ENCODE data around the gene FUT8.
"Not testable (repeated sequence)": the region's sequence is repeated elsewhere in the genome, so short reads cannot be mapped to it uniquely, and the experiment has no call there.

Gene FUT8

GRCh38 chr14:65419593-65420252 is 7.2 kb downstream of the FUT8 start:
- DNase-seq (ENCODE audit: low spot score): no peak

GRCh38 chr14:65421201-65421981 is 8.9 kb downstream of the FUT8 start:
- peak; percentile 19 for DNase-seq (ENCODE audit: low spot score)

- DNase-seq (ENCODE audit: low spot score): no peak
Observed at GRCh38 chr14:65422088-65422834, 9.7 kb downstream of the FUT8 start.

GRCh38 chr14:65423982-65424381 is 11.5 kb downstream of the FUT8 start:
- no peak for DNase-seq (ENCODE audit: low spot score)

- DNase-seq (ENCODE audit: low spot score): no peak
Observed at GRCh38 chr14:65424531-65424930, 12.0 kb downstream of the FUT8 start.

GRCh38 chr14:65425885-65426284 is 13.4 kb downstream of the FUT8 start:
- no peak for DNase-seq (ENCODE audit: low spot score)

GRCh38 chr14:65426902-65427301 is 14.4 kb downstream of the FUT8 start:
- DNase-seq (ENCODE audit: low spot score): not testable (repeated sequence)

GRCh38 chr14:65428691-65429090 is 16.2 kb downstream of the FUT8 start:
- DNase-seq (ENCODE audit: low spot score): no peak

- DNase-seq (ENCODE audit: low spot score): no peak
Observed at GRCh38 chr14:65429757-65430156, 17.2 kb downstream of the FUT8 start.

GRCh38 chr14:65431245-65431644 is 18.7 kb downstream of the FUT8 start:
- DNase-seq (ENCODE audit: low spot score): no peak

GRCh38 chr14:65431951-65432350 is 19.4 kb downstream of the FUT8 start:
- no peak for DNase-seq (ENCODE audit: low spot score)

- DNase-seq (ENCODE audit: low spot score): no peak
Observed at GRCh38 chr14:65432361-65432948, 19.9 kb downstream of the FUT8 start.

- no peak for DNase-seq (ENCODE audit: low spot score)
Observed at GRCh38 chr14:65433157-65433556, 20.6 kb downstream of the FUT8 start.

- no peak for DNase-seq (ENCODE audit: low spot score)
Observed at GRCh38 chr14:65433646-65434045, 21.1 kb downstream of the FUT8 start.

- DNase-seq (ENCODE audit: low spot score): no peak
Observed at GRCh38 chr14:65434216-65434850, 21.8 kb downstream of the FUT8 start.

- DNase-seq (ENCODE audit: low spot score): no peak
Observed at GRCh38 chr14:65438266-65438933, 25.9 kb downstream of the FUT8 start.

- DNase-seq (ENCODE audit: low spot score): no peak
Observed at GRCh38 chr14:65439117-65439516, 26.6 kb downstream of the FUT8 start.

GRCh38 chr14:65440230-65440629 is 27.7 kb downstream of the FUT8 start:
- no peak for DNase-seq (ENCODE audit: low spot score)

GRCh38 chr14:65444230-65444629 is 31.7 kb downstream of the FUT8 start:
- DNase-seq (ENCODE audit: low spot score): no peak

GRCh38 chr14:65446159-65446558 is 33.6 kb downstream of the FUT8 start:
- DNase-seq (ENCODE audit: low spot score): no peak

GRCh38 chr14:65449647-65450046 is 37.1 kb downstream of the FUT8 start:
- DNase-seq (ENCODE audit: low spot score): no peak

Measured in hepatic stellate cell (primary cell).